Activated T-cell treated with anti-CD3 and anti-CD28 coated beads, Interleukin-2, amount 50 U/mL, for 4 hours (primary cell): ENCODE measurements around the gene TAF7L. TPM values are rescaled to one million over a fixed set of nuclear protein-coding genes. Genes with fewer than 3 reads are reported as not detected.

Experiments used
- ATAC-seq, 2 donors: fragments of 200-7000 bp; cut with Tn5 transposase; one replicate each; pipeline ENCODE4 v1.10.0; 2021
- DNase-seq: peaks from one replicate; pipeline ENCODE4 v3.0.0-alpha.2; 2020
- H3K27me3 Mint-ChIP-seq: one replicate; pipeline ENCODE4 v1.8.0; 2021; ENCODE audit warnings: low read depth, mixed read lengths
- H3K36me3 Mint-ChIP-seq: one replicate; pipeline ENCODE4 v1.8.0; 2022; ENCODE audit warnings: mixed read lengths; ENCODE audit not compliant: insufficient read depth
- H3K4me1 Mint-ChIP-seq: one replicate; pipeline ENCODE4 v1.8.0; 2021; ENCODE audit warnings: low read depth, mixed read lengths
- H3K4me3 Mint-ChIP-seq: one replicate; pipeline ENCODE4 v1.8.0; 2021; ENCODE audit warnings: mild to moderate bottlenecking, moderate library complexity, mixed read lengths
- H3K9me3 Mint-ChIP-seq: one replicate; pipeline ENCODE4 v1.8.0; 2021; ENCODE audit warnings: mixed read lengths
- total RNA-seq, 3 donors: library from RNA; stranded (reverse); gene quantifications; one replicate each; pipeline ENCODE4 v1.2.1, GENCODE V29; 2021

TAF7L gene
- total RNA-seq, 3 donors from 2014 or later: 0.13 to 0.22 (median 0.15) TPM

DNA sequence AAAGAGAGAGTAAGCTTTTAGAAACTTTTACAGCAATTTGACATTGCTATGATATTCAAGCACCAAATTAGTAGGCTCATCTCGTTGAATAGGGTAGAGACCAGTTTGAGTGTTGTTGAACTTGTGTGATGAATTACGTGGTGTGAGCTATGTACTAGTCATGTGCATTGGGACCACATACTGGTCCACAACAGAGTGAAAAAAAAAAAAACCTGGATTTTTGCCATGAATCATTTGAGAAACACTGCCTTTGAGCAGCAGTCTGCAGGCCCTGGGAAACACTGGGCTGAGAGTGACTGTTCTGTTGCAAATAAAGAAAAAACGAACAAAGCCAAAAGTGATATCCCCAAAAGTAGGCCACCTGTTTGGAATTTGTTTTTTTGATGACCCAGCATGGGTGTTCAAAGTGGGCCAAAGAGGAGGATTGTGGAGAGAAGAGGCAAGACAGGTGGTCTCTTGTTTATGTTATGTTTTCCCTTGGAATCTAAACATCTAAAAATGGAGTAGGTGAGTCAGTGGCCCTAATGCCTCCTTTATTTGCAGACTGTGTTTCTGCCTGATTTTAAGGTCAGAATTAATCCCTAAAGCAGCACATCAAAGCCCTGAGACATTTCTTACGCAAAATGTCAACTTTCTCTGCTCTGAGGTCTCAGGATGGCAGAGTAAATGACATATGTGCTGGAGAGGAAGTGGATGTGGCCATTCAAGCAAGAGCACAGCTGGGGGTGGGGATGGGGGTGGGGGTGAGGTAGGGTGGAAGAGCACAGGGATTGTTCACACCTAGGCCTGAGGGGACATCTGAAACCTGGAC, 33.5 kb downstream of the TAF7L start:
- no peak for ATAC-seq
- Mint-ChIP-seq H3K4me1 (peaks cover 8% of the 10 kb centered on the region), H3K27me3 (no peaks in the 10 kb centered on the region), H3K9me3 (no peaks in the 10 kb centered on the region), H3K36me3 (no peaks in the 10 kb centered on the region), H3K4me3 (no peak overlapping the region)
- no peak for DNase-seq

DNA sequence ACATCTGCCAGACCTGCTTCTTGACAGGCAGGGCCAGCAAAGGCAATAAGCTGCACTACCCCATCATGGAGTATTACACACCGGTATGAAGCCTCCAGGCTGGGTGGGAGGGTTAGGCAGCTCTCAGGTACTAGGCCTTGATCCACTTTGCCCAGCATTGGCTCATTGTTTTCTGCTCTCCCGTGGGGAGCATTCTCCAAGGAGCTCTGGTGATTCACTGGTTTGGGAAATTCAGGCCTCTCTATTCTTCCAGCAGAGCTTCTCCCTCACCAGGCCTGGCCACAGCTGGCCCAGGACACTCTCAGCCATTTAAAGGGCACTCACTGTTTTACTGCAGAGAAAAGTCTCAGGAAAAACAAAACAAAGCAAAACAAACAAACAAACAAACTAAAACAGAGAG, 38.5 kb downstream of the TAF7L start:
- no peak overlapping the region for H3K4me3 Mint-ChIP-seq
- H3K4me1 Mint-ChIP-seq: peaks cover 3% of the 10 kb centered on the region
- DNase-seq (no peak), ATAC-seq (no peak)
- H3K36me3 Mint-ChIP-seq: no peaks in the 10 kb centered on the region
- H3K9me3 Mint-ChIP-seq: no peaks in the 10 kb centered on the region
- no peaks in the 10 kb centered on the region for H3K27me3 Mint-ChIP-seq

DNA sequence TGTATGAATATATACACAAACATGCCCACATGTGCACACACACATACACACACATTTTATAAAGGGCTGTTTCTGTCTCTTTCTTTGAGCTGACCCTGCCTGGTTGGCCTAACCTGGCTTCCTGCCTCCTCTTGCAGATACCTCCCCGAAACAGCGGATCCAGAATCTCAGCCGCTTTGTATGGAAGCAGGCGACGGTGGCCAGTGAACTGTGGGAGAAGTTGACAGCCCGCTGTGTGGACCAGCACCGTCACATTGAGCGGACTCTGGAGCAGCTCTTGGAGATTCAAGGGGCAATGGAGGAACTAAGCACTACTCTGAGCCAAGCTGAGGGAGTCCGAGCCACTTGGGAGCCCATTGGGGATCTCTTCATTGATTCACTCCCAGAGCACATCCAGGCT, 49.6 kb downstream of the TAF7L start:
- Mint-ChIP-seq H3K4me1 (no peaks in the 10 kb centered on the region), H3K9me3 (no peaks in the 10 kb centered on the region), H3K27me3 (no peaks in the 10 kb centered on the region), H3K36me3 (no peaks in the 10 kb centered on the region), H3K4me3 (no peak overlapping the region)
- ATAC-seq: no peak
- no peak for DNase-seq

DNA sequence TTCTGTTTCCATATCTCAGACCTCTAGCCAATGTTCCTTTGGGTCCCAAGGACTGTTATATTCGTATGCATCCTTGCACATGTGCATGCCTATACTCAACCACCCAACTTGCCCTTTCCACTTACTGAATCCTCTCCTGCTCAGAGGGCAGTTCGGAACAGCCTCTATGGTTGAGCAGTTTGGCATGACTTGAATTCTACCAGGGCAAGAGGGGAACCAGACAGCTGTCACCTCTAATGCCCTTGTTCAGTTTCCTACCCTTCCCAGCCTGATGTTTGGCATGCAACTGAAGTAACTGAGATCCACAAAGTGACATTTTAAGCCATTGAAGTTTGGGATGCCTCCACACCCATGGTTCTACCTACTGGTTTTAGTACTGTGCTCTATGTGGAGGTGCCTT, 54.1 kb downstream of the TAF7L start:
- Mint-ChIP-seq H3K36me3 (no peaks in the 10 kb centered on the region), H3K4me1 (no peaks in the 10 kb centered on the region)

DNA sequence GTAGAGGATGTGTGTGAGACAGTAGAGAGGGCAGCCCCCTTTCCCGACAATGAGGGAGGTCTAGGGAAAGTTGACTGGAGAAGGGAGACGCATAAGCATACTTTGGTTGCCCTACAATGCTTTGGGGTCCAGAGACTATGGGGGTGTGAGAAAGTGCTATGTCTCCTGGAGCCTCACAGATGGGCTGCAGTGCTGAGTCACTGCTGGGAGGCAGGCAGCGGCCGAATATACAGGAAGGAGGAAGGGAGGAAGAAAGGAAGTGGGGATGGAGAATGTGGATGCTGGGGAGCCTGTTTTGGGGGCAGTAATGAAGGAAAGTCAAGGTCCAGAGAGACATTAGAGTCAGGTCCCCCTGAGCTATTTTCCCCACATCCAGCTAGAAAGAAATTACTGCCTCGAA, 58.8 kb downstream of the TAF7L start:
- no peak for ATAC-seq
- Mint-ChIP-seq H3K4me3 (no peak overlapping the region), H3K27me3 (no peaks in the 10 kb centered on the region), H3K36me3 (no peaks in the 10 kb centered on the region), H3K4me1 (no peaks in the 10 kb centered on the region), H3K9me3 (no peaks in the 10 kb centered on the region)
- DNase-seq: no peak

More for the DNA sequence above, 54.1 kb downstream of the TAF7L start:
- no peak for DNase-seq
- Mint-ChIP-seq H3K27me3 (no peaks in the 10 kb centered on the region), H3K9me3 (no peaks in the 10 kb centered on the region), H3K4me3 (no peak overlapping the region)
- no peak for ATAC-seq

DNA sequence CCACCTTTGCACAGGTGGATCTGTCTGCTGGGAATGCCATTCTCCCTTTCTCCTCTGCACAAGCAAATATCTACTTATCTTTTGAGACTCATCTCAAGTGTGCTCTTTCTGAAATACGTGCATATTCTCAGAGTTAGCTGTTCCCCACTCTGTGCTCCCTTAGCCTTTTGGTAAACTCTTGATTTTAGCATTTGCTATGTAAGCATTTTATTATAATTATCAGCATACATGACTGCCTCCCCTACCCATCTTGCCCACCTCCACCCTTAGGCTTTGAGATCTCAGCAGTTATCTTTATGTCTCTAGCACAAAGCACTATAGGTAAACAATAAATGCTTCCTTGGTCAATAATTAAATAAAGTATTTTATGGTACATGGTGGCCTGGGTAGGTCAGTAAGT, 60.1 kb downstream of the TAF7L start:
- no peaks in the 10 kb centered on the region for H3K4me1 Mint-ChIP-seq
- DNase-seq (no peak), ATAC-seq (no peak)
- no peaks in the 10 kb centered on the region for H3K36me3 Mint-ChIP-seq
- no peak overlapping the region for H3K4me3 Mint-ChIP-seq
- no peaks in the 10 kb centered on the region for H3K9me3 Mint-ChIP-seq
- H3K27me3 Mint-ChIP-seq: no peaks in the 10 kb centered on the region

DNA sequence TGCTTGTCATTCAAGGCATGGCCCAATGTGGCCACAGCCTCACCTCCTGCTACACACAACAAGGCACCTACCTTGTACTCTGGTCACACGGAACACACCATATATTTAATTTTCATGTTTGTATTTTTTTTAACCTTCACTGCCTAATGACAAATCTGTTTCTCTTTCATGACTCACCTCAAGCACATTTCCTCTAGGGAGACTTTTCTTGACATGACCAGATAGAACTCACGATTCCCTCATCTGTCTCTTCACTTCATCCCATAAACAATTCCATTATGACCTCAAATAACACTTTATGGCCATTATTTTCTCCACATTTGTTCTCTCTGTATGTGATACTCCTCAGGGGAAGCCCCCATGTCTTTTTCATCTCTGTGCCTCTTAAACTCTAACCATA, 60.5 kb downstream of the TAF7L start:
- Mint-ChIP-seq H3K36me3 (no peaks in the 10 kb centered on the region), H3K4me1 (no peaks in the 10 kb centered on the region), H3K27me3 (no peaks in the 10 kb centered on the region), H3K4me3 (no peak overlapping the region), H3K9me3 (no peaks in the 10 kb centered on the region)
- DNase-seq (no peak), ATAC-seq (no peak)

DNA sequence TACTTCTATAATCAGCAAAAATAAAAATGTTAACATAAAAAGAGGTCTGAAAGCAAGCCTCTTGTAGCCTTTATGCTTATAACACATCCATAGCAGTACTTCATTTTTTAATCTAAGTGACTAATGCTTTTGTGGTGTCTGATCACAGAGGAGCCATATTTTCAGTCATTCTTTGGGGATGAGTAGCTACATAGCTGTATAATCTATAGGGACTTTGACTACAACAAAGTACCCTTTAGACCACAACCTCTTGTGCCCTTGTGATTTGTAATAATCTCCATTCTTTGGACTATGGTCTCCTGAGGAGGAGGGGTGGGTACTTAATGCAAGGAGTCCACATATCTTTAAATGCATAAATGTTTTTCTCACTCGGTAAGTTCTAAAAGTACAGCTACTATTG, 62.0 kb downstream of the TAF7L start:
- no peak overlapping the region for H3K4me3 Mint-ChIP-seq
- ATAC-seq (peak; percentile 14 to 55), DNase-seq (no peak)
- H3K27me3 Mint-ChIP-seq: no peaks in the 10 kb centered on the region
- H3K9me3 Mint-ChIP-seq: no peaks in the 10 kb centered on the region
- H3K4me1 Mint-ChIP-seq: no peaks in the 10 kb centered on the region
- no peaks in the 10 kb centered on the region for H3K36me3 Mint-ChIP-seq

DNA sequence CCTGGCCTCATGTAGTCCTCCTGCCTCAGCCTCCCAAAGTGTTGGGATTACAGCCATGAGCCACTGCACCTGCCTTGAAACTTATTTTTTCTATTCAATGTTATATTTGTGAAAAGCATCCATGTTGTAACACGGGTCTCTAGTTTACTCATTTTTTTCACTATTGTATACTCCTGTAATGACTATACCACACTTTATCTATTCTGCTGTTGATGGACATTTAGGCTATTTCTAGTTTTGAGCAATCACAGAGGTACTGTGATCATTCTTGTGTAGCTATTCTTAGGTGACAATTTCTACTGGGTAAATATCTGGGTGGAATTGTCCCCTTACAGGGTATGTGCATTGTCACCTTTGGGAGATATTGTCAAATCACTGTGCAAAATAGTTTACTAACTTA, 67.9 kb downstream of the TAF7L start:
- Mint-ChIP-seq H3K9me3 (no peaks in the 10 kb centered on the region), H3K4me3 (no peak overlapping the region), H3K36me3 (no peaks in the 10 kb centered on the region), H3K27me3 (no peaks in the 10 kb centered on the region), H3K4me1 (peaks cover 5% of the 10 kb centered on the region)
- DNase-seq: no peak
- no peak for ATAC-seq

DNA sequence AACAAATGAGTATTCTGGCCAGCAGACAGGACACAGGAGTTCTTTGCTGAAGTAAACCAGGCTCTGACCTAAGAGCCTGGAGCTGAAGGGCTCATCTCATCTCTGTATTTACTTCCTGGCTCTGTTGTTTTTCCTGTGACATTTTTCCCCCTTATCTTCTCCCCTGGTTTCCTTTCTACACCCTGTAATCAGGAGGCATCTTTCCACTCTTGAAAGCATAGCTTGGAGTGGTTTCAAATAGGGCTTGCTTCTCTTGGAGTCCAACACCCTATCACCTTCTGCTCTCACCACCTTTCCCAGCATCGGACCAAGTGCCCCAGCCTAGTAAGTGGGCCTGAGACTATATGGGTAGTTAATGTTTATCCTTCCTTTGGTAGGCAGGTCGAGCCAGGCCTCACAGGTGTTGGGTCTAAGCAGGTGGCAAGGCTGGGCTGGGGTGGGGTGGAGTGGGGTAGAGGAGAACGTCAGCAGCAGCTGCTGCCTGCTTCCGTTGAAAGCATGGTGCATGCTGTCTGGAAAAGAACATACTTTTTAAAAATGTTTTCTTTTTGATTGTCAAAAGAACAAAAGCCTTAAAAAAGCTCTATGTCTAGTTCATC, 70.4 kb downstream of the TAF7L start:
- no peaks in the 10 kb centered on the region for H3K27me3 Mint-ChIP-seq
- peaks cover 5% of the 10 kb centered on the region for H3K4me1 Mint-ChIP-seq
- DNase-seq: no peak
- H3K9me3 Mint-ChIP-seq: no peaks in the 10 kb centered on the region
- H3K36me3 Mint-ChIP-seq: no peaks in the 10 kb centered on the region
- ATAC-seq: no peak
- H3K4me3 Mint-ChIP-seq: no peak overlapping the region

DNA sequence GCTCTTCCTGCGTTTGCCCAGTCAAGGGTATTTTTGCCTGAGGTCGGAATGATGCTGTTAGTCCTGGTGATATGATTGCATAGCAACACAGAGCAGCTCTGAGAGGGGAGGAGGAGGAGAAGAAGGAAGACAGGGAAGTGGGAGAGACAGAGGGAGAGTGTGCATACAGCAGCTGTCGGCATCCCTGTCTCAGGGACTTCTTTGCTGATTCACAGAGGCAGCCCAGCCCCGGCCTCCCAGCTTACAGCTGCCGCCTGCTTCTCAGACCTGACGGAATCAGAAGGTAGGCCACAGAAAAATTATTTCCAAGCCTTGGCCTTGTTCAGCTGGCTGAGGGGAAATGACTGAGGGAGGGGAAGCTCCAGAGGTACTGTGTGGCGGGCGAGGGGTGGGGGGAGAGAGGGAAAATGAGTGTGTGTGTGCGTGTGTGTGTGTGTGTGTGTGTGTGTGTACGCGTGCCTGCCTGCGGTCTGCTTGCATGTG, 71.2 kb downstream of the TAF7L start:
- peaks cover 5% of the 10 kb centered on the region for H3K4me1 Mint-ChIP-seq
- H3K4me3 Mint-ChIP-seq: peak overlapping the region; percentile 19
- H3K27me3 Mint-ChIP-seq: no peaks in the 10 kb centered on the region
- no peaks in the 10 kb centered on the region for H3K9me3 Mint-ChIP-seq
- no peak for DNase-seq
- H3K36me3 Mint-ChIP-seq: no peaks in the 10 kb centered on the region
- ATAC-seq: peak; percentile 43 to 58

DNA sequence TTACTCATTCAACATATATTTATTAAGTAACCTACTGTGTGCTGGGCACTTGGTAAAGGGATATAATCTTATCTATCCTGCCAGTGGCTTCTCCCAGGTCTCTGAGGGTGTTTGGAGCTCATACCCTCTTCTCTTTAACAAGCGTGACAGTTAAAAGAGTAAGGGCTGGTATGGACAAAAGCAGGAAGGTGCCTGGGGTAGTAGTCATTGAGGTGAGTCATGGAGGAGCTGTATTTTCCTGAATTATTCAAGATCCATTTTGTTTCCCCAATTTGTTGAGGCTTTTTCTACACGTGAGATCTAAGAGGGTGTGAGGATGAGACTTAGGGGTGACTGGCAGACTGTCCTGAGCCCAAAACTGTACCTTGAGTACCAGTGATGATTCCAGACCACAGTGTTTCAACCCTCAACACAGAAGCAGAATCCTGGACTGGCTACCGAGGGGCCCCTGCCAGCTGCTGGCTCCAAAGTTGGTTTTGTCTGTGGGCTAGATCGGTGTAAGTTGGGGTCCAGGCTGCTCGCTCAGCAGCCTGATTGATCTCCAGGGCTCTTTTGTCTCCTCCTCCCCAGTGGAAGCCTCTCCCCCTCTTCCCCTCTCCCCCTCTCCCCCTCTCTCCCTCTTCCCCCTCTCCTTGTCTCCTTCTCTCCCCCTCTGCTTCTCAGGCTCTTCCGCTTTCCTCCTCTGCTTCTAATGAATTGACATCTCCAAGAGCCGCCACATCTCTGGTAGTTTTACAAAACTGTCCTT, 71.8 kb downstream of the TAF7L start, which contains the start of gene DRP2:
Gene DRP2 (plus strand): TSS at position 671 of the 748 bp plus-strand sequence. CDS start 11,862 bp downstream, outside the sequence.
- peak in 1 of 2 donors; percentile 15 for ATAC-seq
- peaks cover 5% of the 10 kb centered on the region for H3K4me1 Mint-ChIP-seq
- no peaks in the 10 kb centered on the region for H3K9me3 Mint-ChIP-seq
- no peaks in the 10 kb centered on the region for H3K36me3 Mint-ChIP-seq
- no peaks in the 10 kb centered on the region for H3K27me3 Mint-ChIP-seq
- H3K4me3 Mint-ChIP-seq: peak within 1 kb of the TSS; percentile 19
- no peak for DNase-seq
